Measurements from ENCODE around the gene SLC26A8. TPM values are rescaled to one million over a fixed set of nuclear protein-coding genes. Genes with fewer than 3 reads are reported as not detected.

The SLC26A8 gene
- total and polyA plus RNA-seq, 2 of the 13 experiments (the other 11 are each of a cell fraction or from before 2014, with no cell fraction given): 0.46 TPM; not detected in 1

- TF ChIP-seq TRIM22 (IDR thresholded peaks at IDR 0.05) (no peak), GZF1 (CRISPR knock-in tag; IDR thresholded peaks at IDR 0.05) (peak; percentile 80; the same call in 1 of the 2 replicates), HOXD1 (CRISPR knock-in tag; IDR thresholded peaks at IDR 0.05) (peak; percentile 72; the same call in 1 of the 2 replicates), ZBTB3 (CRISPR knock-in tag; IDR thresholded peaks at IDR 0.05; ENCODE audit: borderline replicate concordance, low read depth) (no peak), ZBTB21 (CRISPR knock-in tag; IDR thresholded peaks at IDR 0.05) (no peak), AGO1 (IDR thresholded peaks at IDR 0.05; ENCODE audit: low read depth, low read length, poor library complexity, severe bottlenecking) (peak; percentile 45), AFF4 (CRISPR knock-in tag; IDR thresholded peaks at IDR 0.05) (peak; percentile 34; the same call in 1 of the 2 replicates), MAF1 (CRISPR knock-in tag; IDR thresholded peaks at IDR 0.05; ENCODE audit: borderline replicate concordance) (no peak; the same call in 1 of the 2 replicates), ZNF790 (CRISPR knock-in tag; IDR thresholded peaks at IDR 0.05; ENCODE audit: borderline replicate concordance) (peak; percentile 95; the same call in 1 of the 2 replicates), TCF7L2 (IDR thresholded peaks at IDR 0.05; ENCODE audit: low read depth, low read length) (no peak), ZBTB42 (CRISPR knock-in tag; IDR thresholded peaks at IDR 0.05) (0 out of 2 replicates have a peak, but pooled peaks have one; percentile 57), ZNF616 (CRISPR knock-in tag; IDR thresholded peaks at IDR 0.05; ENCODE audit: low read depth) (0 out of 2 replicates have a peak, but pooled peaks have one; percentile 67), SOX13 (IDR thresholded peaks at IDR 0.05) (no peak), SOX13 (CRISPR knock-in tag; conservative IDR thresholded peaks at IDR 0.05 in 1 of 2, IDR thresholded peaks at IDR 0.05 in 1 of 2) (peak in 1 of 2 experiments; percentile 25; a peak in 1 of 4 replicates), TEAD3 (CRISPR knock-in tag; optimal IDR thresholded peaks at IDR 0.05; ENCODE audit: borderline replicate concordance) (peak; percentile 79), ZNF672 (CRISPR knock-in tag; IDR thresholded peaks at IDR 0.05) (no peak), PATZ1 (CRISPR knock-in tag; IDR thresholded peaks at IDR 0.05) (peak; percentile 99), ZNF367 (CRISPR knock-in tag; IDR thresholded peaks at IDR 0.05; ENCODE audit: borderline replicate concordance) (no peak; the same call in 1 of the 2 replicates), POLR2A (IDR thresholded peaks at IDR 0.05; ENCODE audit: insufficient read depth in 1 of 2, low read depth in 2 of 2, low read length in 2 of 2) (peak; percentile 97 to 98)
- TF ChIP-seq, protein P1, sequence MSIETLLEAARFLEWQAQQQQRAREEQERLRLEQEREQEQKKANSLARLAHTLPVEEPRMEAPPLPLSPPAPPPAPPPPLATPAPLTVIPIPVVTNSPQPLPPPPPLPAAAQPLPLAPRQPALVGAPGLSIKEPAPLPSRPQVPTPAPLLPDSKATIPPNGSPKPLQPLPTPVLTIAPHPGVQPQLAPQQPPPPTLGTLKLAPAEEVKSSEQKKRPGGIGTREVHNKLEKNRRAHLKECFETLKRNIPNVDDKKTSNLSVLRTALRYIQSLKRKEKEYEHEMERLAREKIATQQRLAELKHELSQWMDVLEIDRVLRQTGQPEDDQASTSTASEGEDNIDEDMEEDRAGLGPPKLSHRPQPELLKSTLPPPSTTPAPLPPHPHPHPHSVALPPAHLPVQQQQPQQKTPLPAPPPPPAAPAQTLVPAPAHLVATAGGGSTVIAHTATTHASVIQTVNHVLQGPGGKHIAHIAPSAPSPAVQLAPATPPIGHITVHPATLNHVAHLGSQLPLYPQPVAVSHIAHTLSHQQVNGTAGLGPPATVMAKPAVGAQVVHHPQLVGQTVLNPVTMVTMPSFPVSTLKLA (IDR thresholded peaks at IDR 0.05): peak; percentile 34; the same call in 1 of the 2 replicates
Observed at GRCh38 chr6:35920793-35921732, 103.4 kb downstream of the SLC26A8 start, which contains the start of gene SRPK1 (continued).
